HK-2 (cell line): ENCODE measurements around the gene SAPCD1.

Experiments used
- DNase-seq: peaks from one replicate; pipeline ENCODE4 v3.0.0-alpha.2; 2018; ENCODE audit not compliant: unreplicated experiment

SAPCD1 gene

GRCh38 chr6:31750411-31751022 is 11.9 kb upstream of the SAPCD1 start:
- DNase-seq: no peak

- DNase-seq: no peak
Measured at GRCh38 chr6:31752739-31753319, 9.6 kb upstream of the SAPCD1 start.

- no peak for DNase-seq
Measured at GRCh38 chr6:31758281-31758680, 4.2 kb upstream of the SAPCD1 start.

GRCh38 chr6:31760790-31761189 is 1.7 kb upstream of the SAPCD1 start:
- DNase-seq: no peak

GRCh38 chr6:31761343-31761742 is 1.1 kb upstream of the SAPCD1 start:
- DNase-seq: no peak

GRCh38 chr6:31762878-31763618 is 592 bp downstream of the SAPCD1 start:
- DNase-seq: no peak

- no peak for DNase-seq
Measured at GRCh38 chr6:31763619-31763940, 1.1 kb downstream of the SAPCD1 start.

- DNase-seq: no peak
Measured at GRCh38 chr6:31764198-31764597, 1.7 kb downstream of the SAPCD1 start.

- no peak for DNase-seq
Measured at GRCh38 chr6:31765559-31765909, 3.1 kb downstream of the SAPCD1 start.

GRCh38 chr6:31765910-31766794 is 3.7 kb downstream of the SAPCD1 start:
- DNase-seq: no peak

GRCh38 chr6:31767096-31767645 is 4.7 kb downstream of the SAPCD1 start:
- no peak for DNase-seq

- no peak for DNase-seq
Measured at GRCh38 chr6:31768363-31769257, 6.2 kb downstream of the SAPCD1 start.

GRCh38 chr6:31769684-31770371 is 7.4 kb downstream of the SAPCD1 start:
- DNase-seq: peak; percentile 84

GRCh38 chr6:31770860-31771259 is 8.4 kb downstream of the SAPCD1 start:
- no peak for DNase-seq

GRCh38 chr6:31771992-31772358 is 9.5 kb downstream of the SAPCD1 start:
- no peak for DNase-seq

GRCh38 chr6:31775184-31775583 is 12.7 kb downstream of the SAPCD1 start:
- DNase-seq: no peak

GRCh38 chr6:31775633-31776484 is 13.4 kb downstream of the SAPCD1 start:
- DNase-seq: no peak

- DNase-seq: no peak
Measured at GRCh38 chr6:31776485-31776988, 14.1 kb downstream of the SAPCD1 start.

- DNase-seq: peak; percentile 94
Measured at GRCh38 chr6:31776989-31777666, 14.7 kb downstream of the SAPCD1 start, which contains the start of gene VWA7. Gene VWA7, minus strand, starts transcription at chr6:31777328. Its CDS starts 549 bp downstream, at chr6:31776779.
